HCEC 1CT (cell line): Measurements from ENCODE around the gene FKBP5.

Experiments used
- DNase-seq: peaks from one replicate; pipeline ENCODE4 v3.0.0-alpha.2; 2017

The FKBP5 gene

GRCh38 chr6:35654883-35655282 lies 33.8 kb downstream of the FKBP5 start:
- DNase-seq = no peak

- no peak for DNase-seq
Measured at GRCh38 chr6:35651244-35651643, 37.5 kb downstream of the FKBP5 start.

GRCh38 chr6:35650015-35650414 lies 38.7 kb downstream of the FKBP5 start:
- no peak for DNase-seq

- DNase-seq = no peak
Measured at GRCh38 chr6:35648203-35648602, 40.5 kb downstream of the FKBP5 start.

- no peak for DNase-seq
Measured at GRCh38 chr6:35647400-35647799, 41.3 kb downstream of the FKBP5 start.

- DNase-seq = no peak
Measured at GRCh38 chr6:35643162-35643535, 45.6 kb downstream of the FKBP5 start.

GRCh38 chr6:35642471-35643161 lies 46.1 kb downstream of the FKBP5 start:
- no peak for DNase-seq

- peak; percentile 52 for DNase-seq
Measured at GRCh38 chr6:35640017-35640664, 48.6 kb downstream of the FKBP5 start.

GRCh38 chr6:35638679-35639078 lies 50.0 kb downstream of the FKBP5 start:
- no peak for DNase-seq

- DNase-seq = no peak
Measured at GRCh38 chr6:35637911-35638310, 50.8 kb downstream of the FKBP5 start.

GRCh38 chr6:35635601-35636597 lies 52.8 kb downstream of the FKBP5 start:
- no peak for DNase-seq

GRCh38 chr6:35634316-35634715 lies 54.4 kb downstream of the FKBP5 start:
- DNase-seq = no peak

GRCh38 chr6:35633579-35634089 lies 55.1 kb downstream of the FKBP5 start:
- DNase-seq = no peak

GRCh38 chr6:35629876-35630378 lies 58.8 kb downstream of the FKBP5 start:
- DNase-seq = no peak

- DNase-seq = no peak
Measured at GRCh38 chr6:35626401-35626800, 62.3 kb downstream of the FKBP5 start.

- no peak for DNase-seq
Measured at GRCh38 chr6:35624341-35625070, 64.2 kb downstream of the FKBP5 start.

- DNase-seq = no peak
Measured at GRCh38 chr6:35622283-35622682, 66.4 kb downstream of the FKBP5 start.

- no peak for DNase-seq
Measured at GRCh38 chr6:35620706-35621105, 68.0 kb downstream of the FKBP5 start.

- DNase-seq = no peak
Measured at GRCh38 chr6:35613762-35614161, 75.0 kb downstream of the FKBP5 start.

- no peak for DNase-seq
Measured at GRCh38 chr6:35611240-35611639, 77.5 kb downstream of the FKBP5 start.

- no peak for DNase-seq
Measured at GRCh38 chr6:35610830-35611229, 77.9 kb downstream of the FKBP5 start.

GRCh38 chr6:35609588-35609987 lies 79.1 kb downstream of the FKBP5 start:
- no peak for DNase-seq
